ENCODE data around the gene GMDS. TPM values are rescaled to one million over a fixed set of nuclear protein-coding genes. Genes with fewer than 3 reads are reported as not detected.
A peak's percentile ranks its signal among the peaks of the same experiment; 100 is the strongest.

GMDS gene
- total RNA-seq, 1 donor from 2014 or later: 34.0 TPM

DNA sequence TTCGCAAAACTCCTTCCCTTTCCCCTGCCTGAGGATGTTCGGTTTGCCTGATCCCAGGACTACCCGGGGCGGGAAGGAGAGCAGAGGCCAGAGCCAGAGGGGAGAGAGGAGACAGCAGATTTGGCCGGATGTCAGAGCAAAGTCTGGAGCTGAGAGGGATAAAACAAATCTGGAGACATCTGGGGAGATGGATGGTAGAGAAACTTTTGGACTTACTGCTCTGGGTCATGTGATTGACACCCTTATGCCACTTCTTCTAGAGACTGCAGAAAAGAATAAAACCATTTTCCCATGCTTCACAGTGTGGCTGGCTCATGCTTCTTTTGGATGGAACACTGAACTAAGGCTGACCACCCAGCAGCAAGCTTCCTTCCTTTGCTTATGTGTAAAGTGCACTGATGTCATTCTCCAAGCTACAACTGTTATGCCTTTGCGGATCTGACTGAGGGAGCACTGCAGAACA is 461.0 kb downstream of the GMDS start:
- TF ChIP-seq, protein P1, sequence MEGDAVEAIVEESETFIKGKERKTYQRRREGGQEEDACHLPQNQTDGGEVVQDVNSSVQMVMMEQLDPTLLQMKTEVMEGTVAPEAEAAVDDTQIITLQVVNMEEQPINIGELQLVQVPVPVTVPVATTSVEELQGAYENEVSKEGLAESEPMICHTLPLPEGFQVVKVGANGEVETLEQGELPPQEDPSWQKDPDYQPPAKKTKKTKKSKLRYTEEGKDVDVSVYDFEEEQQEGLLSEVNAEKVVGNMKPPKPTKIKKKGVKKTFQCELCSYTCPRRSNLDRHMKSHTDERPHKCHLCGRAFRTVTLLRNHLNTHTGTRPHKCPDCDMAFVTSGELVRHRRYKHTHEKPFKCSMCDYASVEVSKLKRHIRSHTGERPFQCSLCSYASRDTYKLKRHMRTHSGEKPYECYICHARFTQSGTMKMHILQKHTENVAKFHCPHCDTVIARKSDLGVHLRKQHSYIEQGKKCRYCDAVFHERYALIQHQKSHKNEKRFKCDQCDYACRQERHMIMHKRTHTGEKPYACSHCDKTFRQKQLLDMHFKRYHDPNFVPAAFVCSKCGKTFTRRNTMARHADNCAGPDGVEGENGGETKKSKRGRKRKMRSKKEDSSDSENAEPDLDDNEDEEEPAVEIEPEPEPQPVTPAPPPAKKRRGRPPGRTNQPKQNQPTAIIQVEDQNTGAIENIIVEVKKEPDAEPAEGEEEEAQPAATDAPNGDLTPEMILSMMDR (IDR thresholded peaks at IDR 0.05): no peak
- Mint-ChIP-seq H3K9me3 (ENCODE audit: low read depth) (no peaks in the 10 kb centered on the region), H3K27me3 (ENCODE audit: low read depth) (no peaks in the 10 kb centered on the region), H3K27ac (ENCODE audit: unreplicated experiment) (no peak overlapping the region), H3K36me3 (ENCODE audit: low read depth) (no peaks in the 10 kb centered on the region), H3K4me1 (ENCODE audit: low read depth) (peaks cover 41% of the 10 kb centered on the region), H3K4me3 (ENCODE audit: unreplicated experiment) (no peak overlapping the region)
- DNase-seq (ENCODE audit: low spot score): no peak

DNA sequence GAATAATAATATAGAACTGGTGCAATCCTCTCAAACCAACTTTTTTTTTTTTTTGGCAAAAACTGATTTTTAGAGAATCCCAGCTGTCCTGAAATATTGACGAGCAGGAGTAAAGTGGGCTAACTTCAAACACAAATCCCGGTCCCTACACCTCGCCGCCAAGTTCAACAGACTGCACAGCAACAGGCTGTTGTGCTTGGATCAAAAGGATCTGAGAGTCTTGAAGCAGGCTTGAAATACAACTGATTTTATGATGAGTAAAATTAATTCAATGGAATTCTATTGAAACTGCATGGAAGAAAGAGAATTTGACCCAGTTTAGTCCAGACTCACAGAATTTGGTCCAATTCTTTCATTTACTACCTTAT is 463.6 kb downstream of the GMDS start:
- no peak overlapping the region for H3K27ac Mint-ChIP-seq (ENCODE audit: unreplicated experiment)
- H3K4me1 Mint-ChIP-seq (ENCODE audit: low read depth): peaks cover 39% of the 10 kb centered on the region
- no peaks in the 10 kb centered on the region for H3K27me3 Mint-ChIP-seq (ENCODE audit: low read depth)
- H3K4me3 Mint-ChIP-seq (ENCODE audit: unreplicated experiment): no peak overlapping the region
- H3K9me3 Mint-ChIP-seq (ENCODE audit: low read depth): no peaks in the 10 kb centered on the region
- no peaks in the 10 kb centered on the region for H3K36me3 Mint-ChIP-seq (ENCODE audit: low read depth)
- TF ChIP-seq, protein P1 (IDR thresholded peaks at IDR 0.05): no peak
- no peak for DNase-seq (ENCODE audit: low spot score)

DNA sequence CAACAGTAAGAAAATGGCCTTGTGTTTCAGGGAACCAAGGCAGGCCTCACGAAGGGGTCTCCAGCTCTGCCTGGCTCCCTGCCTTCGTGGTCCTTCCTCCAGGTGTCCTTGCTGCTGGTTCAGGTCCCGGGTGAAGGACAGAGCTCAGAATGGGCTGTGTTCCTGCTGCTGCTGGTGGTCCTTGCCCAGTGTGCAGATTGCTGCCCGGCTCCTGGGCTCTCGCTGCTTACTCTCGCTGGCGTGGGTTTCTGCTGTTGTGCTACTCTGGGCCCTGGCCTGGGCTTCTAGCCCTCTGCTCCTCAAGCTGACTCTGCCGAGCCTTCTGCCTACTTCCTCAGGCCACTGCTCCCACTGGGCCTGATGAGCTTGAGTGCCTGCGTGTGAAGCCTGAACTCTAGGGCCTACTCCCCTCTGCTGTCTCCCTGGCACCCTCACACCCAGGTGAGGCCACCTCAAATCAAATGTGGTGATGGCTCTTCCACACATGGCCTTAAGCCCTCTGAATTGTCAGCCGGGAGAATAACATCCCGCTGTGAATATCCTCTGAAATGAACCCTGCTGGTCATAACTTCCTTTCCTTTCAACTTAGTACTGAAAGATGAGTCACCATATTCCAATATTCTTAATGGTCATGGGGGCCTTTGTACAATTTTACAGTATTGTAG is 464.1 kb downstream of the GMDS start:
- no peaks in the 10 kb centered on the region for H3K9me3 Mint-ChIP-seq (ENCODE audit: low read depth)
- no peaks in the 10 kb centered on the region for H3K27me3 Mint-ChIP-seq (ENCODE audit: low read depth)
- TF ChIP-seq, protein P1 (IDR thresholded peaks at IDR 0.05): no peak
- DNase-seq (ENCODE audit: low spot score): no peak
- no peaks in the 10 kb centered on the region for H3K36me3 Mint-ChIP-seq (ENCODE audit: low read depth)
- peak overlapping the region; percentile 89 for H3K27ac Mint-ChIP-seq (ENCODE audit: unreplicated experiment)
- H3K4me3 Mint-ChIP-seq (ENCODE audit: unreplicated experiment): no peak overlapping the region
- peaks cover 38% of the 10 kb centered on the region for H3K4me1 Mint-ChIP-seq (ENCODE audit: low read depth)

DNA sequence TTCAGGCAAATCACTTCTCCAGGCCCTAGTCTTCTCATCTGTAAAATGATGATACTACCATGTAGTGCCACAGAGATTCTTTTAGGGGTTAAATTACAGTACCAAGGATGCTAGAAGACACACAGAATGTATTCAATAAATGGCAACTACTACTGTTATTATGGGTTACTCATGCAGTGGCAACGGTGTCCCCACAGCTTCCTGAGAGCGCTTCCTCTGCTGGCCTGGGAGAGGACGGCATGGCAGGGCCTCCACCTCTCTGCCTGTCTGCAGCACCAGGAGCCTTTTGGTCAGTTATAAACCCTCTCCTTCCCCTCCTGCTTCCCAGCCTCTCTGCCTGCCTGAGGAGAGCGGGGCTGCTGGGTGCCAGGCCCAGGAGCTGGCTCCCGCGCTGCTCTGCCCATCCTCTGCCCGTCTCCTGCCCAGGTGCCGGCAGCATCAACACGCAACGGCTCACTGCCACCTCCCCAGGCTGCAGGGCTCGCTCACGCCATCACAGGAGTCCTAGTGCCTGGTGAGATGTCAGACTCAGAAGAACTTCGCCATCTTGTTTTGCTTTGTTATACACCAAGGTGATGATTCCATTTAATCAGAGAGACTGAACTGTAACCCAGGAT is 465.0 kb downstream of the GMDS start:
- no peak overlapping the region for H3K27ac Mint-ChIP-seq (ENCODE audit: unreplicated experiment)
- no peaks in the 10 kb centered on the region for H3K9me3 Mint-ChIP-seq (ENCODE audit: low read depth)
- no peak for DNase-seq (ENCODE audit: low spot score)
- TF ChIP-seq, protein P1 (IDR thresholded peaks at IDR 0.05): no peak
- no peaks in the 10 kb centered on the region for H3K27me3 Mint-ChIP-seq (ENCODE audit: low read depth)
- no peak overlapping the region for H3K4me3 Mint-ChIP-seq (ENCODE audit: unreplicated experiment)
- no peaks in the 10 kb centered on the region for H3K36me3 Mint-ChIP-seq (ENCODE audit: low read depth)
- H3K4me1 Mint-ChIP-seq (ENCODE audit: low read depth): peaks cover 38% of the 10 kb centered on the region

DNA sequence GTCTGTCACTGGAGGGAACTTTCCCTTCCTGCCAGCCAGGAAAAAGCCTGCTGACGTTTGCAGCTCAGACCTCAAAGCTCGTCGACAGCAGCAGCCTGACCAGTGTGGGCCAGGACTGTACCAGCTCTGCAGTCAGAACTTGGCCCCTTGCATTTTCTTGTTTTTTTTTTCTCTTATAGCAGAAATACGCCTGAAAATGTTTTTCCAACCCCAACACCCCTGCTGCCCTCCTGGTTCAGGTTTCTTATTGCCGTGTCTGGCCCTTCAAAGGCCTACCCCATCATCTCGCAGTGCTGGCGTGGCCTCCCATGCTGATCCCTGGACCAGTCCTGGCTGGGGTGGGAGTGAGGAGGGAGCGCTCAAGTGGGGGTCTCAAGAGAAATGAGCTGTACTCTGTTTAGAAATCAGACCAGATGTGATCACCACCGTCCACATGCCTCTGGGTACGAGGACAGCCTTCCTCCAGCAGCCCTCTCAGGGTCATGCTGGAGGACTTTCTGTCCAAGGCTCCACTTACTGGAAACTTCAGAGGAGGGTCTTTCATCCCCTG is 466.6 kb downstream of the GMDS start:
- TF ChIP-seq, protein P1 (IDR thresholded peaks at IDR 0.05): no peak
- H3K4me3 Mint-ChIP-seq (ENCODE audit: unreplicated experiment): no peak overlapping the region
- H3K27me3 Mint-ChIP-seq (ENCODE audit: low read depth): no peaks in the 10 kb centered on the region
- DNase-seq (ENCODE audit: low spot score): no peak
- H3K4me1 Mint-ChIP-seq (ENCODE audit: low read depth): peaks cover 34% of the 10 kb centered on the region
- H3K27ac Mint-ChIP-seq (ENCODE audit: unreplicated experiment): peak overlapping the region; percentile 76
- no peaks in the 10 kb centered on the region for H3K36me3 Mint-ChIP-seq (ENCODE audit: low read depth)
- no peaks in the 10 kb centered on the region for H3K9me3 Mint-ChIP-seq (ENCODE audit: low read depth)
